H1 (cell line): ENCODE results near the gene ABCF3. TPM values are rescaled to one million over a fixed set of nuclear protein-coding genes. Genes with fewer than 3 reads are reported as not detected.

Experiments
- CTCF ChIA-PET: fragments of 300-600 bp; sonication (Branson Sonifier 250); formaldehyde crosslinking; loops from one replicate; lab custom pipeline; 2021; ENCODE audit not compliant: partially characterized antibody; lab: Charles Lee
- POLR2A ChIA-PET: fragments of 300-600 bp; sonication (Branson Sonifier 250); formaldehyde crosslinking; loops from one replicate; lab custom pipeline; 2021; ENCODE audit warnings: inconsistent platforms; ENCODE audit not compliant: partially characterized antibody; lab: Charles Lee
- DNase-seq, 2 experiments: peaks; one replicate each; pipeline versions ENCODE4 v3.0.0 to v3.0.0-alpha.2; 2010 to 2022; ENCODE audit warnings: low spot score in 2 of 2, low read depth in 1 of 2, mixed read lengths in 1 of 2
- FAIRE-seq: peaks from 2 replicates; lab custom pipeline; 2011; peaks lifted over from hg19 to GRCh38; lab: Jason Lieb, UNC
- H2AFZ ChIP-seq: 2 replicates; pipeline ENCODE4 v1.8.1; 2012; ENCODE audit warnings: low read length, inconsistent platforms
- H2AK5ac ChIP-seq: 2 replicates; pipeline ENCODE4 v1.6.1; 2013; ENCODE audit warnings: low read depth, low read length
- H2BK120ac ChIP-seq: replicated peaks from 2 replicates; pipeline ENCODE3; 2013; ENCODE audit warnings: low read depth, low read length, inconsistent platforms
- H2BK12ac ChIP-seq: 2 replicates; pipeline ENCODE4 v1.6.1; 2013; ENCODE audit warnings: low read depth, low read length
- H2BK15ac ChIP-seq: 2 replicates; pipeline ENCODE4 v1.6.1; 2013; ENCODE audit warnings: low read length
- H2BK20ac ChIP-seq: 2 replicates; pipeline ENCODE4 v1.6.1; 2013; ENCODE audit warnings: low read length
- H2BK5ac ChIP-seq: 2 replicates; pipeline ENCODE4 v1.6.1; 2013; ENCODE audit warnings: low read depth, low read length
- H3K14ac ChIP-seq: 2 replicates; pipeline ENCODE4 v1.6.1; 2013; ENCODE audit warnings: inconsistent platforms; ENCODE audit not compliant: insufficient read length
- H3K18ac ChIP-seq: 2 replicates; pipeline ENCODE4 v1.6.1; 2013; ENCODE audit warnings: low read length; ENCODE audit errors: extremely low read depth
- H3K23ac ChIP-seq: 2 replicates; pipeline ENCODE4 v1.6.1; 2013; ENCODE audit warnings: inconsistent platforms; ENCODE audit not compliant: insufficient read length
- H3K23me2 ChIP-seq: 2 replicates; pipeline ENCODE4 v1.6.1; 2013; ENCODE audit warnings: low read depth, low read length
- H3K27ac ChIP-seq: 2 replicates; pipeline ENCODE4 v1.6.1; 2011; ENCODE audit warnings: low read depth, low read length, inconsistent platforms
- H3K27me3 ChIP-seq, 4 experiments: replicated peaks in 1 of 4; 1 replicate in 1 of 4; 2 replicates in 3 of 4; pipeline versions ENCODE4 v1.6.1 to v1.8.1; 2011 to 2013; ENCODE audit warnings: low read length in 3 of 4, mild to moderate bottlenecking in 3 of 4, inconsistent platforms in 2 of 4, mixed read lengths in 2 of 4, moderate library complexity in 1 of 4; ENCODE audit not compliant: control insufficient read depth in 3 of 4, insufficient read depth in 3 of 4; ENCODE audit errors: extremely low read depth in 1 of 4
- H3K36me3 ChIP-seq, 4 experiments: 2 replicates each; pipeline versions ENCODE4 v1.6.1 to v1.8.1; 2011 to 2013; ENCODE audit warnings: mild to moderate bottlenecking in 4 of 4, low read length in 3 of 4, moderate library complexity in 2 of 4, control low read depth in 1 of 4, inconsistent platforms in 1 of 4; ENCODE audit not compliant: insufficient read depth in 4 of 4, control insufficient read depth in 2 of 4
- H3K4ac ChIP-seq: replicated peaks from 2 replicates; pipeline ENCODE3; 2013; ENCODE audit warnings: low read length, low read depth, mixed read lengths, inconsistent platforms; ENCODE audit not compliant: insufficient read length
- H3K4me1 ChIP-seq, 4 experiments: replicated peaks in 1 of 4; 1 replicate in 1 of 4; 2 replicates in 3 of 4; pipeline versions ENCODE4 v1.6.1 to v1.8.1; 2011 to 2013; ENCODE audit warnings: low read length in 3 of 4, inconsistent platforms in 2 of 4, mixed read lengths in 1 of 4; ENCODE audit not compliant: insufficient read depth in 4 of 4, control insufficient read depth in 3 of 4
- H3K4me2 ChIP-seq, 2 experiments: 2 replicates each; pipeline versions ENCODE4 v1.6.1 to v1.8.1; 2011 to 2013; ENCODE audit warnings: low read depth in 2 of 2, low read length in 2 of 2, control low read depth in 1 of 2, inconsistent platforms in 1 of 2, mild to moderate bottlenecking in 1 of 2; ENCODE audit not compliant: insufficient read depth in 1 of 2
- H3K4me3 ChIP-seq, 4 experiments: fragments of 200-600, 300-600 bp in 1 of 4; sonication (generic), shearing (Covaris generic), sonication (Bioruptor Twin) in 1 of 4; 2 replicates each; pipeline versions ENCODE4 v1.5.1 to v1.8.1; 2011 to 2016; ENCODE audit warnings: low read length in 4 of 4, low read depth in 3 of 4, control low read depth in 2 of 4, inconsistent platforms in 2 of 4, mild to moderate bottlenecking in 2 of 4, mixed read lengths in 1 of 4, moderate library complexity in 1 of 4; ENCODE audit not compliant: insufficient read depth in 2 of 4; ENCODE audit errors: extremely low read depth in 1 of 4
- H3K56ac ChIP-seq: replicated peaks from 2 replicates; pipeline ENCODE3; 2013; ENCODE audit warnings: low read depth, mild to moderate bottlenecking, mixed read lengths, low read length, inconsistent platforms; ENCODE audit not compliant: insufficient read length
- H3K79me1 ChIP-seq: 2 replicates; pipeline ENCODE4 v1.6.1; 2013; ENCODE audit warnings: low read depth, low read length, control low read depth
- H3K79me2 ChIP-seq, 2 experiments: 2 replicates each; pipeline versions ENCODE4 v1.6.1 to v1.8.1; 2012 to 2013; ENCODE audit warnings: low read length in 2 of 2, mild to moderate bottlenecking in 2 of 2, inconsistent platforms in 1 of 2; ENCODE audit not compliant: insufficient read depth in 2 of 2, control insufficient read depth in 1 of 2
- H3K9ac ChIP-seq, 4 experiments: replicated peaks in 1 of 4; 1 replicate in 1 of 4; 2 replicates in 3 of 4; pipeline versions ENCODE4 v1.6.1 to v1.8.1; 2011 to 2013; ENCODE audit warnings: low read depth in 3 of 4, low read length in 3 of 4, control low read depth in 2 of 4, mild to moderate bottlenecking in 2 of 4, moderate library complexity in 2 of 4, inconsistent platforms in 1 of 4; ENCODE audit errors: extremely low read depth in 1 of 4
- H3K9me3 ChIP-seq, 2 experiments: 2 replicates each; pipeline versions ENCODE4 v1.6.1 to v1.8.1; 2012 to 2013; ENCODE audit warnings: mild to moderate bottlenecking in 2 of 2, moderate library complexity in 2 of 2, control low read depth in 1 of 2, inconsistent platforms in 1 of 2, low read depth in 1 of 2, low read length in 1 of 2, mixed read lengths in 1 of 2; ENCODE audit not compliant: insufficient read depth in 2 of 2
- H4K20me1 ChIP-seq, 2 experiments: replicated peaks in 1 of 2; 2 replicates each; pipeline versions ENCODE3 to v1.8.1; 2011 to 2013; ENCODE audit warnings: inconsistent platforms in 2 of 2, low read length in 2 of 2, mild to moderate bottlenecking in 1 of 2; ENCODE audit not compliant: insufficient read depth in 2 of 2, control insufficient read depth in 1 of 2
- H4K5ac ChIP-seq: 2 replicates; pipeline ENCODE4 v1.6.1; 2013; ENCODE audit warnings: low read length, low read depth, mixed read lengths, inconsistent platforms; ENCODE audit not compliant: insufficient read length
- H4K8ac ChIP-seq: 2 replicates; pipeline ENCODE4 v1.8.0; 2013; ENCODE audit warnings: mild to moderate bottlenecking, moderate library complexity, low read length, inconsistent platforms; ENCODE audit not compliant: insufficient read depth; ENCODE audit errors: extremely low read depth
- H4K91ac ChIP-seq: replicated peaks from 2 replicates; pipeline ENCODE3; 2013; ENCODE audit warnings: low read length, mixed read lengths, inconsistent platforms; ENCODE audit not compliant: insufficient read length
- CBX8 ChIP-seq: fragments of 300-800, 300-1000 bp; sonication (generic); IDR thresholded peaks from 2 replicates; pipeline ENCODE4 v1.7.1; 2016; ENCODE audit warnings: low read depth, low read length, borderline replicate concordance
- CTBP2 ChIP-seq: IDR thresholded peaks from 2 replicates; pipeline ENCODE4 v1.7.0; 2011; ENCODE audit warnings: borderline replicate concordance, mild to moderate bottlenecking, moderate library complexity, mixed read lengths, low read length; ENCODE audit not compliant: insufficient read depth, insufficient read length
- EGR1 ChIP-seq: IDR thresholded peaks from 2 replicates; pipeline ENCODE4 v1.6.1; 2011; ENCODE audit warnings: low read depth, low read length, borderline replicate concordance
- EZH2 ChIP-seq: fragments of 200-600 bp; sonication (generic); IDR thresholded peaks from 2 replicates; pipeline ENCODE4 v1.7.1; 2012; ENCODE audit warnings: low read depth, mild to moderate bottlenecking, moderate library complexity, low read length, inconsistent platforms; ENCODE audit not compliant: severe bottlenecking
- JUND ChIP-seq: IDR thresholded peaks from 2 replicates; pipeline ENCODE4 v1.6.1; 2011; ENCODE audit warnings: mild to moderate bottlenecking, improper control_type of control experiment, low read length
- KDM5A ChIP-seq: fragments of 200-600 bp; IDR thresholded peaks from 2 replicates; pipeline ENCODE4 v1.7.1; 2012; ENCODE audit warnings: mild to moderate bottlenecking, low read length, inconsistent platforms, mixed read lengths
- POLR2AphosphoS5 ChIP-seq: IDR thresholded peaks from 2 replicates; pipeline ENCODE4 v1.6.1; 2011; ENCODE audit warnings: low read depth, low read length
- POU5F1 ChIP-seq: IDR thresholded peaks from 2 replicates; pipeline ENCODE4 v1.6.1; 2011; ENCODE audit warnings: low read depth, mild to moderate bottlenecking, low read length, moderate library complexity
- TAF7 ChIP-seq: optimal IDR thresholded peaks from 2 replicates; pipeline ENCODE3; 2011; ENCODE audit warnings: low read depth, mild to moderate bottlenecking, inconsistent platforms, low read length, moderate library complexity, borderline replicate concordance
- WGBS, 2 experiments: shearing (Covaris generic) in 1 of 2; methylation state at CpG; one replicate each; pipeline versions ENCODE4 v1.1.6 to v1.1.7; 2013 to 2015; ENCODE audit warnings: low lambda C conversion rate in 2 of 2, mixed read lengths in 2 of 2, inconsistent platforms in 1 of 2, low coverage in 1 of 2, missing lambda C conversion rate in 1 of 2; ENCODE audit not compliant: insufficient replicate concordance in 2 of 2, insufficient coverage in 1 of 2, insufficient read length in 1 of 2; ENCODE audit errors: extremely low coverage in 1 of 2, missing lambda C conversion rate in 1 of 2; 5-methylcytosine and 5-hydroxymethylcytosine counted together
- polyA plus RNA-seq, 7 experiments: library from polyadenylated mRNA; depleted of rRNA in 3 of 7; stranded (reverse) in 5 of 7; unstranded in 2 of 7; fragments of >200 nt in 5 of 7; fragments of 200-250 nt in 2 of 7; gene quantifications; 1 replicate in 5 of 7; 2 replicates in 1 of 7; 4 replicates in 1 of 7; pipeline versions ENCODE4 v1.2.1 to v1.2.3, GENCODE V29; 2011 to 2013; ENCODE audit warnings: missing spikeins in 2 of 7, mixed read lengths in 2 of 7
- total RNA-seq: library from RNA; stranded (reverse); fragmentation: NEBNext Ultra II Directional; extraction: Animal tissue kit (Norgen Biotek cat#: 25700); gene quantifications from 2 replicates; pipeline ENCODE4 v1.2.1, GENCODE V29; 2021
- TF ChIP-seq, protein P1 (sequence below): IDR thresholded peaks from 2 replicates; pipeline ENCODE4 v1.6.1; 2012; ENCODE audit warnings: low read length, inconsistent platforms
- TF ChIP-seq, protein P2 (sequence below): IDR thresholded peaks from 2 replicates; pipeline ENCODE4 v1.6.1; 2012; ENCODE audit warnings: inconsistent platforms

ABCF3 gene
- total and polyA plus RNA-seq, 2 of the 8 experiments (the other 6 are each of a cell fraction or from before 2014, with no cell fraction given) = 51.6 to 57.8 TPM

DNA sequence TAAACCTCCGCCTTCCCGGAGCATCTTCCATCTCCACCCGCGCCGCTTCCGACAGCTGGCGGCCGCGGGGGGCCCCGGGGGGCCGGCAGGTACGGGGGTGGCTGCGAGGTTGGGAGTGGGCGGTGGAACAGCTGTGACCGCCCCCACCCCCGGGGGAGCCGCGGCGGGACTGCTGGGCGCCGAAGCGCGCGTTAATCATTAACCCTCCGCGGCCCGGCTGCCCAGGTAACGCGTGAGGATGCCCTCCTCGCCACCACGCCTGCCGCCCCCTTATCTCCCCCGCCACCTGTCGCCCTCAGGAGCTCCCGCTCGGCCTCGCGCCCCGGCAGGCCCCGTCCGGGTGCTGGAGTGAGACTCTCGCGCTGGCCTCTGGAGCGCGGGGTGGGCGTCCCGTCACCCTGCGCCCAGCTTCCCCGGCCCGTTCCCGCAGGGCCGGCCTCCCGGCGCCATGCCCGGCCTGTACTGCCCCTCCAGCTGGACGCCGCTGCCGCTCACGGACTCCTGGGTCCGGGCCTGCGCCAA lies 44.1 kb downstream of the ABCF3 start:
- H3K27ac ChIP-seq = no peak overlapping the region
- H3K4me3 ChIP-seq = peak overlapping the region; percentile 16 to 59 (median 40)
- TF ChIP-seq EZH2 (peak; percentile 82), EGR1 (no peak), JUND (no peak), KDM5A (no peak), POU5F1 (no peak), CBX8 (no peak), TAF7 (no peak), CTBP2 (no peak), POLR2AphosphoS5 (no peak)
- TF ChIP-seq, protein P1, sequence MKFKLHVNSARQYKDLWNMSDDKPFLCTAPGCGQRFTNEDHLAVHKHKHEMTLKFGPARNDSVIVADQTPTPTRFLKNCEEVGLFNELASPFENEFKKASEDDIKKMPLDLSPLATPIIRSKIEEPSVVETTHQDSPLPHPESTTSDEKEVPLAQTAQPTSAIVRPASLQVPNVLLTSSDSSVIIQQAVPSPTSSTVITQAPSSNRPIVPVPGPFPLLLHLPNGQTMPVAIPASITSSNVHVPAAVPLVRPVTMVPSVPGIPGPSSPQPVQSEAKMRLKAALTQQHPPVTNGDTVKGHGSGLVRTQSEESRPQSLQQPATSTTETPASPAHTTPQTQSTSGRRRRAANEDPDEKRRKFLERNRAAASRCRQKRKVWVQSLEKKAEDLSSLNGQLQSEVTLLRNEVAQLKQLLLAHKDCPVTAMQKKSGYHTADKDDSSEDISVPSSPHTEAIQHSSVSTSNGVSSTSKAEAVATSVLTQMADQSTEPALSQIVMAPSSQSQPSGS = no peak
- TF ChIP-seq, protein P2, sequence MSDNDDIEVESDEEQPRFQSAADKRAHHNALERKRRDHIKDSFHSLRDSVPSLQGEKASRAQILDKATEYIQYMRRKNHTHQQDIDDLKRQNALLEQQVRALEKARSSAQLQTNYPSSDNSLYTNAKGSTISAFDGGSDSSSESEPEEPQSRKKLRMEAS = no peak

More for the DNA sequence above, 44.1 kb downstream of the ABCF3 start:
- DNase-seq (peak in 1 of 2 experiments; percentile 58), FAIRE-seq (no peak)
- no peak overlapping the region for H4K91ac ChIP-seq
- no peak overlapping the region for H3K9ac ChIP-seq
- no peaks in the 10 kb centered on the region for H3K9me3 ChIP-seq
- peaks cover 11% of the 10 kb centered on the region; the same call in 1 of the 2 replicates for H3K23me2 ChIP-seq
- H4K8ac ChIP-seq = no peak overlapping the region
- H2AK5ac ChIP-seq = no peak overlapping the region
- no peak overlapping the region for H3K23ac ChIP-seq
- H3K79me2 ChIP-seq = no peaks in the 10 kb centered on the region
- H3K18ac ChIP-seq = no peak overlapping the region; the same call in 1 of the 2 replicates
- H4K20me1 ChIP-seq = peaks cover 4 to 7% of the 10 kb centered on the region in 2 experiments
- 4% methylated on average over 29 of the region's 61 CpGs; no CpG with 5 or more reads in 1 of the 2 experiments for WGBS, 2 experiments
- CTCF ChIA-PET = interaction anchor here (0.8 to 10.3 kb wide), 6 partner anchors 10 to 59 kb away, joined by 3 to 183 read pairs (median 4); partner anchors contain the start of genes CAMK2N2 and EEF1AKMT4
- H2BK5ac ChIP-seq = no peak overlapping the region
- H3K4me1 ChIP-seq = peaks cover 0 to 20% (median 4%) of the 10 kb centered on the region in 4 experiments; a peak in 5 of 7 replicates
- no peak overlapping the region for H2BK20ac ChIP-seq
- no peak overlapping the region for H3K56ac ChIP-seq
- H2BK120ac ChIP-seq = no peak overlapping the region
- H4K5ac ChIP-seq = no peak overlapping the region
- peaks cover 0 to 8% (median 0%) of the 10 kb centered on the region in 4 experiments; a peak in 1 of 8 replicates for H3K36me3 ChIP-seq
- peak overlapping the region; percentile 61 to 96 for H3K4me2 ChIP-seq
- H3K14ac ChIP-seq = no peak overlapping the region
- POLR2A ChIA-PET = interaction anchor here (0.5 to 2.5 kb wide), 10 partner anchors 10 to 89 kb away, joined by 3 to 10 read pairs (median 3); partner anchors contain the start of genes ABCF3 and EEF1AKMT4
- H2AFZ ChIP-seq = no peak overlapping the region
- H3K79me1 ChIP-seq = no peaks in the 10 kb centered on the region
- H2BK15ac ChIP-seq = no peak overlapping the region
- no peak overlapping the region for H2BK12ac ChIP-seq
- peaks cover 35 to 60% (median 53%) of the 10 kb centered on the region in 4 experiments for H3K27me3 ChIP-seq
- H3K4ac ChIP-seq = no peak overlapping the region
